Coronary artery (tissue), 2 donors: ENCODE results near the gene SLC66A2.
"Not testable (repeated sequence)": the region's sequence is repeated elsewhere in the genome, so short reads cannot be mapped to it uniquely, and the experiment has no call there.

ENCODE experiments used
- DNase-seq: peaks from one replicate; pipeline ENCODE4 v3.0.0-alpha.2; 2017; ENCODE audit warnings: low spot score
- H3K27ac ChIP-seq, 2 donors: fragments of 200-600 bp; sonication (generic); one replicate each; pipeline ENCODE4 v1.5.1; 2016 to 2019
- H3K4me3 ChIP-seq: fragments of 200-600 bp; sonication (generic); 2 replicates; pipeline ENCODE4 v1.5.1; 2016; ENCODE audit warnings: mild to moderate bottlenecking, moderate library complexity
- CTCF ChIP-seq: fragments of 200-600 bp; sonication (generic); IDR thresholded peaks from one replicate; pipeline ENCODE4 v1.5.1; 2019; ENCODE audit warnings: antibody characterized with exemption

The SLC66A2 gene

GRCh38 chr18:79882522-79883241 lies 68.8 kb downstream of the SLC66A2 start:
- no peak for TF ChIP-seq CTCF
- peak; percentile 26 for DNase-seq
- Histone ChIP-seq H3K4me3 (no peak overlapping the region), H3K27ac (no peak overlapping the region)

GRCh38 chr18:79881695-79882094 lies 69.8 kb downstream of the SLC66A2 start:
- DNase-seq: peak; percentile 50
- no peak for TF ChIP-seq CTCF

GRCh38 chr18:79879566-79879965 lies 71.9 kb downstream of the SLC66A2 start:
- H3K27ac ChIP-seq: no peak overlapping the region
- peak; percentile 4 for DNase-seq
- H3K4me3 ChIP-seq: no peak overlapping the region
- TF ChIP-seq CTCF: no peak

More at GRCh38 chr18:79881695-79882094, 69.8 kb downstream of the SLC66A2 start:
- no peak overlapping the region for H3K4me3 ChIP-seq
- no peak overlapping the region for H3K27ac ChIP-seq

DNA sequence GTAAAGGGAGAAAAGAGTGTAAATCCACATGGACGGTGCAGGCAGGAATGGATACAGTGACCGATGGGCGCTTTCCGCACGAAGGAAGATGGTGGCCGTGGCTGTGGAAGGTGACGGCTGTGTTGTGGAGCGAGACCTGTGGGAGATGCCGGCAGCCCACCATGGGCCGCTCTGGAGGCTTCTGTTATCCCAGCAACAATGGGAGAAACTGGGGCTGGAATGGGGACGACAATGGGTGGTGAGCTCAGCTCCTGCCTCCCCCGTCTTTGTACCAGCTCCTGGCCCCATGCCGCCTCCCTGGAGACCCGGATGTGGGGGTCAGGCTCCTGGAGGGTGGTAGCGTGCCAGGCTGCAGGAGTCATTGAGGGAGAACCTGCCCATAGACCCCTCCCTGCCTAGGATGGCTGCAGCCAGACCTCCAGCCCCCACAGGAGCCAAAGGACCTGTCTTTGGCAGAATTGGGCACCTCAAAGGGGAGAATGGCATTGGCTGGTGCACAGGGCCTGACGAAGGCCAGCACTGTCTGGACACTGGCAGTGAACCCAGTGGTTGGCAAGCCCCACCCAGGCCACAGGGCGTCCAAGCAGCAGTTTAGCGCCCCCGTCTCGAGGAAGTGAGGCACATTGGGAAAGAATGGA lies 72.6 kb downstream of the SLC66A2 start:
- DNase-seq: peak; percentile 58
- Histone ChIP-seq H3K27ac (no peak overlapping the region), H3K4me3 (no peak overlapping the region)
- TF ChIP-seq CTCF: no peak

DNA sequence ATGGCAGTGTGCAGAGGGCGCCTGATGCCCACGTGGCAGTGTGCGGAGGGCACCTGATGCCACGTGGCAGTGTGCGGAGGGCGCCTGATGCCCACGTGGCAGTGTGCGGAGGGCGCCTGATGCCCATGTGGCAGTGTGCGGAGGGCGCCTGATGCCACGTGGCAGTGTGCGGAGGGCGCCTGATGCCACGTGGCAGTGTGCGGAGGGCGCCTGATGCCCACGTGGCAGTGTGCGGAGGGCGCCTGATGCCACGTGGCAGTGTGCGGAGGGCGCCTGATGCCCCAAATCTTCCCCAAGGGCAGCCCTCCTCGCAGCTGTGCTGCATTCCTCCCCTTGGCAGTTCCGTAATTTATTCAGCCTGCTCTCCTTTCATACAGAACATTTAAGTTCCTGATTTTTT lies 73.2 kb downstream of the SLC66A2 start:
- not testable (repeated sequence) for H3K27ac ChIP-seq, H3K4me3 ChIP-seq, DNase-seq

DNA sequence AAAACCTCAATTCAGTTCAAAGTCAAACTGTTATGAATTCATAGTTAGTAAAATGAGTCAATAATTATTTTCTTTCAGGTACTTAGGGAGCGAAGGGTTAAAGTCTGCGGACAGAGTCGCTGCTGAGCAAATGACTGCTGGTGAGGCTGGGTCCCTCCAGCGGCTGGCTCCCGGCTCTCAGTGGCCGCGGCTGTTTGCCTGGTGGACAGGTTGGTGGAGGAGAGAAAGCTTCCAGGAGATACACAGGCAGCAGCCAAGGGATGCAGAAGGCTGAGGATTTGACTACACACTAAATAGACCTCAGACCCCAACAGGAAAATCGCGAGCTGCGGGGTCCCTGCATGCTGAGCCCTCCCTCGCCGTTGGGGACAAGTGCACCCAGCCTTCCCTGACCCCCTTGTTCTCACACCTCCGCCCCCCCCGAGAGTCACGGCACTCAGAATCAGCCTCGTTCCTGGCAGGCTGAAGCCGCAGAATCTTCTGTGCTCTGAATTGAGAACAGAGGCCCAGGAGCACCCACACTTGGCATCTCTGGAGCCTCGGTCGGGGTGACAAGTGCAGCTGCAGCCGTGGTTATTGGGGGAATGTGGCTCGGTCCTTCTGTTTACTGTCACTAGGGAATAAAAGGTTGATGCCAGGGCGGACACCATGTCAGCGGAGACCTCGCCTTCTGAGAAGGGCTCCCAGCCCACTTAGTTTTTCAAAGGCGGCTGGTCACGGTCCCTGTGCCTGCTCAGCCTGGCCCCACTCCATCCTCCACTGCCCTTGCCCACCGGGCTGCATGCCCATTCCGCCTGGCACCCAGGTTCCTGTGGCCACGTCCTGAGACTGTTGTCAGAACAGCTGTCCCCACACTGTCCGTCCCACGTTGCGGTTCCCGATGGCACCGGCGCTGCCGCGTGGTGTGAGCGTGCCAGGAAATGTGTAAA lies 74.0 kb downstream of the SLC66A2 start:
- Histone ChIP-seq H3K27ac (no peak overlapping the region), H3K4me3 (no peak overlapping the region)
- DNase-seq: peak; percentile 40
- TF ChIP-seq CTCF: no peak

GRCh38 chr18:79876497-79876896 lies 75.0 kb downstream of the SLC66A2 start:
- TF ChIP-seq CTCF: no peak
- Histone ChIP-seq H3K4me3 (no peak overlapping the region), H3K27ac (no peak overlapping the region)
- peak; percentile 55 for DNase-seq
